MM.1S (cell line): ENCODE measurements around the gene HACD1.

ENCODE experiments used
- DNase-seq: peaks from one replicate; pipeline ENCODE4 v3.0.0-alpha.2; 2015
- H2AFZ ChIP-seq: fragments of 300-600 bp; sonication (generic); 2 replicates; pipeline ENCODE4 v1.6.0; 2016; ENCODE audit warnings: antibody characterized with exemption, low read length
- H3F3A ChIP-seq: fragments of 300-600 bp; sonication (generic); 2 replicates; pipeline ENCODE4 v1.6.1; 2016; ENCODE audit warnings: mild to moderate bottlenecking, antibody characterized with exemption, low read length, moderate library complexity, mixed read lengths; ENCODE audit not compliant: insufficient read depth
- H3K27ac ChIP-seq: fragments of 300-600 bp; sonication (generic); 2 replicates; pipeline ENCODE4 v1.5.1; 2016; ENCODE audit warnings: mild to moderate bottlenecking, low read length
- H3K27me3 ChIP-seq: fragments of 300-600 bp; sonication (generic); replicated peaks from 2 replicates; pipeline ENCODE4 v1.6.0; 2016; ENCODE audit warnings: low read length; ENCODE audit not compliant: insufficient read depth
- H3K36me3 ChIP-seq: fragments of 300-600 bp; sonication (generic); replicated peaks from 2 replicates; pipeline ENCODE4 v1.6.1; 2016; ENCODE audit warnings: mild to moderate bottlenecking, low read length, mixed read lengths; ENCODE audit not compliant: insufficient read depth
- H3K4me1 ChIP-seq: fragments of 300-600 bp; sonication (generic); 2 replicates; pipeline ENCODE4 v1.6.1; 2016; ENCODE audit warnings: low read length, mixed read lengths
- H3K4me2 ChIP-seq: fragments of 300-600 bp; sonication (generic); 2 replicates; pipeline ENCODE4 v1.6.0; 2016; ENCODE audit warnings: low read depth, low read length
- H3K4me3 ChIP-seq: fragments of 300-600 bp; sonication (generic); 2 replicates; pipeline ENCODE4 v1.5.1; 2016; ENCODE audit warnings: low read length, mixed read lengths
- H3K79me2 ChIP-seq: fragments of 300-600 bp; sonication (generic); 2 replicates; pipeline ENCODE4 v1.6.1; 2016; ENCODE audit warnings: mixed run types, low read length, mixed read lengths
- H3K9ac ChIP-seq: fragments of 300-600 bp; sonication (generic); 2 replicates; pipeline ENCODE4 v1.6.1; 2016; ENCODE audit warnings: low read length, mixed read lengths
- H3K9me2 ChIP-seq: fragments of 300-600 bp; sonication (generic); replicated peaks from 2 replicates; pipeline ENCODE4 v1.6.1; 2016; ENCODE audit warnings: mild to moderate bottlenecking, low read length, mixed read lengths; ENCODE audit not compliant: insufficient read depth
- H3K9me3 ChIP-seq: fragments of 300-600 bp; sonication (generic); replicated peaks from 2 replicates; pipeline ENCODE4 v1.6.1; 2016; ENCODE audit warnings: mild to moderate bottlenecking, low read length, mixed read lengths; ENCODE audit not compliant: insufficient read depth
- H4K20me1 ChIP-seq: fragments of 300-600 bp; sonication (generic); 2 replicates; pipeline ENCODE4 v1.6.1; 2016; ENCODE audit warnings: mild to moderate bottlenecking, low read length, moderate library complexity, mixed read lengths; ENCODE audit not compliant: insufficient read depth
- CTCF ChIP-seq: fragments of 300-600 bp; sonication (generic); IDR thresholded peaks from 2 replicates; pipeline ENCODE4 v1.5.1; 2016; ENCODE audit warnings: antibody characterized with exemption, low read length, mixed read lengths
- EZH2 ChIP-seq: fragments of 300-600 bp; sonication (generic); optimal IDR thresholded peaks from 2 replicates; pipeline ENCODE3; 2017; ENCODE audit warnings: low read depth, mild to moderate bottlenecking, antibody characterized with exemption, low read length, mixed read lengths
- EZH2phosphoT487 ChIP-seq: fragments of 300-600 bp; sonication (generic); IDR thresholded peaks from 2 replicates; pipeline ENCODE4 v1.6.1; 2018; ENCODE audit warnings: antibody characterized with exemption, low read length

Gene HACD1

GRCh38 chr10:17626656-17627055 is 9.5 kb upstream of the HACD1 start:
- TF ChIP-seq CTCF (no peak), EZH2 (no peak), EZH2phosphoT487 (no peak)
- Histone ChIP-seq H3K36me3 (no peaks in the 10 kb centered on the region), H3K79me2 (no peaks in the 10 kb centered on the region), H3K9me3 (no peaks in the 10 kb centered on the region), H3K4me2 (no peak overlapping the region), H2AFZ (no peak overlapping the region), H3K9me2 (no peaks in the 10 kb centered on the region), H3K4me1 (no peaks in the 10 kb centered on the region), H3K4me3 (no peak overlapping the region), H3K9ac (no peak overlapping the region), H3F3A (no peaks in the 10 kb centered on the region), H3K27me3 (no peaks in the 10 kb centered on the region), H3K27ac (no peak overlapping the region), H4K20me1 (no peaks in the 10 kb centered on the region)
- no peak for DNase-seq

GRCh38 chr10:17624996-17625395 is 7.8 kb upstream of the HACD1 start:
- no peak for DNase-seq
- no peak overlapping the region for H3K4me2 ChIP-seq

GRCh38 chr10:17622061-17622460 is 4.9 kb upstream of the HACD1 start:
- no peak overlapping the region for H3K4me2 ChIP-seq
- no peaks in the 10 kb centered on the region for H3K27me3 ChIP-seq
- no peaks in the 10 kb centered on the region for H3K36me3 ChIP-seq
- no peaks in the 10 kb centered on the region for H4K20me1 ChIP-seq
- H3K79me2 ChIP-seq: no peaks in the 10 kb centered on the region
- H2AFZ ChIP-seq: no peak overlapping the region
- TF ChIP-seq EZH2 (no peak), EZH2phosphoT487 (no peak), CTCF (no peak)
- DNase-seq: no peak
- H3K27ac ChIP-seq: no peak overlapping the region
- H3K9ac ChIP-seq: no peak overlapping the region
- H3K9me2 ChIP-seq: no peaks in the 10 kb centered on the region
- H3F3A ChIP-seq: no peaks in the 10 kb centered on the region
- no peaks in the 10 kb centered on the region for H3K9me3 ChIP-seq
- no peaks in the 10 kb centered on the region for H3K4me1 ChIP-seq
- no peak overlapping the region for H3K4me3 ChIP-seq

More at GRCh38 chr10:17624996-17625395, 7.8 kb upstream of the HACD1 start:
- Histone ChIP-seq H2AFZ (no peak overlapping the region), H3K9me3 (no peaks in the 10 kb centered on the region), H3K9ac (no peak overlapping the region), H3K36me3 (no peaks in the 10 kb centered on the region), H3K4me3 (no peak overlapping the region), H3K9me2 (no peaks in the 10 kb centered on the region), H4K20me1 (no peaks in the 10 kb centered on the region), H3K27ac (no peak overlapping the region), H3K4me1 (no peaks in the 10 kb centered on the region), H3F3A (no peaks in the 10 kb centered on the region), H3K79me2 (no peaks in the 10 kb centered on the region), H3K27me3 (no peaks in the 10 kb centered on the region)
- TF ChIP-seq CTCF (no peak), EZH2phosphoT487 (no peak), EZH2 (no peak)
